CD4-positive, alpha-beta T cell treated with Interferon gamma for 1 hour (primary cell): ENCODE measurements around the gene CABP7.

ENCODE experiments used
- DNase-seq: peaks from one replicate; pipeline ENCODE4 v3.0.0-alpha.2; 2020

The CABP7 gene

GRCh38 chr22:29726106-29726505, 6.3 kb downstream of the CABP7 start:
- DNase-seq = no peak

DNA sequence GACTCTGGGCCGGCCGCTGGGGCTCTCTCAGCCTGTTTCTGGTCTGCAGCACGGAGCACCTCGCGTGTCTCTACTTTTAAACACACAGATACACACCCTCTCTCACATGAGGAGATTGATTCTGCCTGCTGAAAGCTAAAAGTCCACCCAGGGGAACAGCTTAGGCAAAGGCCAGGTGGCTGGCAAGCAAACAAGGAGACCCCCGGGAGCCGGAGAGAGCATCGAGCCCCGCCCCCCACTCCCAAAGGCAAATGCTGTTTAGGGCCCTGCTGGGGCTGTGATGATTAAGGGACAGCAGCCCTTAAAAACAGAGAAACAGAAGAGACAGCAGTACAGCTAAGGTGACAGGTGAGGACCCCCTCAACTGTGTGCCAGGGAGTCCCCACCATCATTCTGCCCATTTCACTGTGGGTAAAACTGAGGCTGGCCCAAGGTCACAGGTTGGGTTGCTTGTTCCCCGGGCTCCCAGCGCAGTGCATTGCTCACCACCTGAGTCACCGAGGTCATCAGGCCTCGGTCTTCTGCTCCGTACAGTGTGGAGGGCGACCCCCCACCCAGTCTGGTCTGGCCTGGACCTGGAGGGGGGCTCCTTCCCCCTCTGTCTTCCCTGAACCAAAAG, 6.8 kb downstream of the CABP7 start:
- no peak for DNase-seq

GRCh38 chr22:29727131-29727523, 7.3 kb downstream of the CABP7 start:
- DNase-seq = no peak

- DNase-seq = no peak
Observed at GRCh38 chr22:29729161-29729560, 9.4 kb downstream of the CABP7 start.

DNA sequence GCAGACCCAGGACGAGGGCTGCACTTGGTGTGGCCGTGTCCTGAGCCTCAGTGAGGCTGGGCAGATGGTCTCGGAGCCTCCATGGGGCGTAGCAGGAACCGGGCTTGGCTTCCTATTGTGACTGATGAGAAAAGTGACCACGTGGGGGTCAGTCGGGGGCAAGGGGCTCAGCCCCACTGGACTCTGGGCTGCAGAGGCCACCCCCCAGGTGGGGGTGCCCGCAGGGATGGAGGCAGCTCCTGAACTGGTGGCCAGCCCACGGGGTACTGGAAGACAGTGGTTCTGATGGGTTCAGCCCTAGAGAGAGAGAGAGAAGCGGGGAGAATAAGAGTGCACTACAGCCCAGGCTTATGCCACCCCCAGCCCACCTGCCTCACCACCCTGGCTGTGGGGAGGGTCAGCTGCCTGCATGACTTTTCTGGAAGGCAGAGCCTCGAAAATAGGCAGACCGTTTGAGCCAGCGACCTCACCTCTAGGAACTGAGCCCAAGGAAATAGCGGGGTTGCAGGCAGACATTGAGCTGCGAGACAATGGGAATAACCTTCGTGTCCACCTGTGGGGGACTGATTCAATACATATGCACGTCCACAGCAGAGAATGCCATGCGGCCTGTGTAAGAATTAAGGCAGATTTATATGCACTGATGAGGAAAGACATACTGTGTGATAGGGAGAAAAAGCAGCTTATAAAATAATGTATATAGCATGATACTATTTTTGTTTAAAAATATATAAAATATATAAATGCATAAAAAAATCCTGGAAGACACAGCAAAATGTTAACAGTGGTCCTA, 11.5 kb downstream of the CABP7 start:
- no peak for DNase-seq

DNA sequence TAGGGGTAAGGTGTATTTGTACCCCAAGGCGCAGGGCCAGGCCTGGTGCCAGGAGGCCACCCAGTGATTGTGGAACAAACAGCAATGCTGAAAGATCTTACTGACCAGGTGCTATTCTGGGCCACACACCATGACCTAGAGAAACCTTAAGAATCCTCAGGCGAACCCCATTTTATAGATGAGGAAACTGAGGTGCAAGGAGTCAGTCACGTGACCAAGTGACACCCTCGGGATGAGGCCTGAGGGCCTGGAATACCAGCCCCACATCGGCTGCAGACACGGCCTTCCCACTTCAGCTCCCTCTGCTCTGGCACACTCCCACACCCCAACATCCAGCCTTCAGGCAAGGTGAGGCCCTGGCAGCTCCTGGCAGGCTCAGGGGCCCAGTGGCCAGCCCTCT, 13.1 kb downstream of the CABP7 start:
- no peak for DNase-seq

DNA sequence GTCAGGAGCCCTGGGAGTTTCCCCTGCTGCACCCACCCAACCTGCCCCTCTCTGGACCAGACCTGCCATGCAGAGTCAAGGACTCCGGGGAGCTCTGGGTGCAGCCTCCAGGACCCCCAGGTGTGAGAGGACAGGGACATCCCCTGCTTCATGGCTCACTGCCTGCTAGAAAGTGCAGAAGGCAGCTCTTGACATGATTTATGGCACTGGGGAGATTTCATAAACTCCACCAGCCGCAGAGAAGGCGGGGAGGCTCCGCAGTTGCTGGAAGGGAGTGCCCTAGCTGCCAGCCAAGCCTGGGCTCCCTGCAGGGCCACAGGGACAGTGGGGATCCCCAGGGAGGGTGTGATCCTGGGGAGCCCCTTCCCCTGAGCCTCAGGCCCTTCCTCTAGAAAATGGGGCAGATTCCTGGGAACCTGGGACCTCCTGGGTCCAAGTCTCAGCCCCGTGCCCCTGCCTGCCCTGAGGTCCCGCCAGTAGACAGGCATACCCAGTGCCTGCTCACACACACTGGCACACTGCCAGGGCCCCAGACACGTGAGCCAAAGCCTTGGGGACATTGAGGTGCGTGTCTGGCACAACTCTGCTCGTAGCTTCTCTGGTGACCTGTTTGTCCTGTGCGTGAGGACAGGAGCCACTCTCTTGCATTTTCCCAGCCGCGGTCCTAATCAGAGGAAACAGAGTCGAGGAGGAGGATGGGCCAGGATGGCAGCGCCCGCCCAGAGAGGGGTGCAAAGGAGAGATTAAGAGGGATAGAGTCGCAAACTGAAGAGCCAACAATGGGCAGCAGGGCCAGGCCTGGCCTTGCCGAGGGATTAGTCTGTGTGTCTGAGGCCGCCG, 13.8 kb downstream of the CABP7 start:
- no peak for DNase-seq

GRCh38 chr22:29734406-29734805, 14.6 kb downstream of the CABP7 start:
- DNase-seq = no peak

GRCh38 chr22:29734838-29735237, 15.0 kb downstream of the CABP7 start:
- no peak for DNase-seq

DNA sequence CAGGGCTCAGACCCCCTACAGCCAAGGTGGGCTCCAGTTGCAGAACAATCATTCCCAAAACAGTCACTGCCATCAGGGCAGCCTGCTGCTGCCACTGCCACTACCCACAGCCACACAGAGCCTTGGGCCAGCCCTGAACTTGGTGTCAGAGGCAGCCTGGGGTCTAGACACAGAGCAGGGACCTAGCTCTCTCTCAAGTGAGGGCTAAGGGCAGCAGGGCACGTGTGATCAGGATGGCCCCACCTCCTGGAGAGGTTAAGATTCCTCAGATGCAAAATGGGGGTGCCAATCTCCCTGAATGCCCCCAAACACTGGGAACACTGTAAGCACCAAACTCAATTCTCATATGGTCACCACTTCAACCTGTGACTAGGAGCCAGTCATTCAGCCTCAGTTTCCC, 15.6 kb downstream of the CABP7 start:
- no peak for DNase-seq

DNA sequence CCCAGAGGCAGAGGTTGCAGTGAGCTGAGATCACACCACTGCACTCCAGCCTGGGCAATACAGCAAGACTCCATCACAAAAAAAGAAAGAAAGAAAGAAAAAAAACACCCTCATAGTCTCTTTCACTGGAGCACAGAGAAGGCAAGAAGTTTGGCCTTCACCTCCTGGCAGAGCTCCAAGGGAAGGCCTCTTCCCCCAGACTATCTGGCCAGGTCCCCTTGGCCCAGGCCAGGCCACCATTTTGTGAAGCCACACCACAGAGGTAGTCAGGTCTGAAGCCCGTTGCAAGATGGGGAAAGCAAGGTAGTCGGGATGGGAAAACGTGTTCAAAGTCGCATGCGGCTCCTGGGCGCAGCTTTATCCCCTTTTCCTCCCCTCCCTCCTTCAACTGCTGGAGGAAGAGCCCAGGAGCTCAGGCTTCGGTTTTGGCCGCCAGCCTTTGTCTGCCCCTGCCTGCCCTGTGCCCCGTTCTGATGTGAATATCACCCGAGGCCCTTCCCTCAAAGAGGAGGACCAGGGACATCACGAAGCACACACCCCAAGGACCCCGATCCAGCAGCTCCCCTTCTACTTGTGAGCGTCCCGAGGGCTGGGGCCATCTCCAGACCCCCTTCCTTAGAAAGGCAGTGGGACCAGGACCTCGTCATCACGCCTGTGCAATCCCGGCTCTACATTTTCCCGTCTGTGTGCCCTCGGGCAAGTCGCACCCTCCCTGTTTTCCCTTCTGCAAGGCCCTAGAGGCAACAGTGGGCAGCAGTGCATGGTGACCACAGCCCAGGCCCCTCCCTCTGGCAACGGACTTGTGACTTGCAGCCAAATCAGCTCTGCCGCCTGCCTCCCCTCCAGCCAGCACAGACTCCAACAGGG, 17.7 kb downstream of the CABP7 start:
- DNase-seq = no peak

GRCh38 chr22:29738118-29738815, 18.5 kb downstream of the CABP7 start:
- DNase-seq = no peak

DNA sequence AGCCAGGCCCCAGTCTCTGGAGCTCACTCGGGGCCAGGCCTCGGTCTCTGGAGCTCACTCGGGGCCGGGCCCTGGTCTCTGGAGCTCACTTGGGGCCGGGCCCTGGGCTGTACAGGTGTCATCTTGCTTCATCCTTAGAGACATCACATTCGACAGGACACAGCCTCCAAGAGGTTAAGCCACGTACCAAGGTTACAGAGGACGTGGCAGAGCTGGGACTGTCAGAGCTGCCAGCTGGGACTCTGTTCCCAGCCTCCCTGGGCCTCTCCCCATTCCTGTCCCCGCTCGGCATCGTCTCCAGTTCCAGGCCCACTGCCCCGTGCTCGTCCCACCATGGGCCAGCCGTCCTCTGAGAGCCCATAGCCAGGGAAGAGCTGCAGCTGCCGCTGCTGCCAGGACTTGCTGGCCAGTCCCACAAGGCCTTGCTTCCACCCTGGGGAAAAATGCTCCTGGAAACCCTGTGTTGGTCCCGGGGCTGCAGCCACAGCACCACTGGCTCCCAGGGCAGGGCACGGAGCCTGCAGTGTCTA, 19.6 kb downstream of the CABP7 start:
- DNase-seq = no peak

- no peak for DNase-seq
Observed at GRCh38 chr22:29740216-29740615, 20.4 kb downstream of the CABP7 start.

DNA sequence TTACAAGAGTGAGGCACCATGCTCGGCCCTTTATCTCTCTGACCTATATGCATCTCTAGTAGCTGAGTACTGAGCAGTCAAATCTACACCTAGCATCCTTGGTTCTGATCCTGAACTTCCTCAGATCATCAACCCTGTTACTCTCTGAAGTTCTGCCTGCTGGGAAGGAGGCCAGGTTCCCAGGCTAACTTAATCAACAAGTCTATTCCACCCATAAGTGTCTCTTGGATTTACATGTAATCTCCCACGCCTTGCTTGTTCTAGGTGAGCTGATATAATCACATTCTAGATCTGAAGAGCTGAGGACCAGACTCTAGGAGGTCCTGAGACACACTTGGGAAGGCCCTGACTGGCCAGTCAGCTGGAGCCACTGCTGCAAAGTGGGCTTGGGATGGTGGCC, 22.1 kb downstream of the CABP7 start:
- no peak for DNase-seq

DNA sequence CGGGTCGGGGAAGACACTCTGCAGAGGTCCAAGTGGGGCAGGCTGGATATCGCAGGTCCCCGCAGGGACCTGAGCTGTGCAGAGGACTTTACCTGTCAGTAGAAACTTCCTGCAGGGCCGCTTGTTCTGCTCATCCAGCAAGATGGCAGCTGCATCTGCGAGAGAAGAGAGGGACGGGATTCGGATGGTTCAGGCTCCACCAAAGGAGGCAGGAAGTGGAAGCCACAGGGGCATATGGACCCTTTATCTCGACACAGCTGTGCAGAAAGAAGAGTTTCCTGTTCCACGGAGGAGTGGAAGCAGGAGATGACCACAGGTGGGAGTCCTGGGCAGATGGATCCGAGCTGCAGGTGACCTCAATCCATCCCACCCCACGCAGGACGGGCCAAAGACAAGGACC, 22.5 kb downstream of the CABP7 start:
- no peak for DNase-seq

GRCh38 chr22:29744902-29745301, 25.1 kb downstream of the CABP7 start:
- no peak for DNase-seq

GRCh38 chr22:29747832-29748231, 28.0 kb downstream of the CABP7 start:
- DNase-seq = no peak

GRCh38 chr22:29748248-29748893, 28.6 kb downstream of the CABP7 start:
- DNase-seq = no peak

GRCh38 chr22:29750029-29750428, 30.2 kb downstream of the CABP7 start:
- DNase-seq = no peak
